IMR-90 (cell line): ENCODE data around the gene SLC22A15.
"Not testable (repeated sequence)": the region's sequence is repeated elsewhere in the genome, so short reads cannot be mapped to it uniquely, and the experiment has no call there.

ENCODE experiments used
- BHLHE40 ChIP-seq: fragments of 150-350 bp; IDR thresholded peaks from 2 replicates; pipeline ENCODE4 v1.6.1; 2016; ENCODE audit warnings: mild to moderate bottlenecking, low read depth, low read length
- CEBPB ChIP-seq: IDR thresholded peaks from 2 replicates; pipeline ENCODE4 v1.6.1; 2012; ENCODE audit warnings: low read depth, low read length, improper control_type of control experiment
- CTCF ChIP-seq: conservative IDR thresholded peaks from 2 replicates; pipeline ENCODE4 v1.5.1; 2012; ENCODE audit warnings: mild to moderate bottlenecking, low read depth, low read length, improper control_type of control experiment
- FOS ChIP-seq: fragments of 150-350 bp; IDR thresholded peaks from 2 replicates; pipeline ENCODE4 v1.6.1; 2016; ENCODE audit warnings: low read depth, low read length
- MAFK ChIP-seq: IDR thresholded peaks from 2 replicates; pipeline ENCODE4 v1.6.1; 2012; ENCODE audit warnings: low read depth, low read length, improper control_type of control experiment
- MAZ ChIP-seq: IDR thresholded peaks from 2 replicates; pipeline ENCODE4 v1.6.1; 2012; ENCODE audit warnings: low read depth, mild to moderate bottlenecking, low read length, improper control_type of control experiment, moderate library complexity, borderline replicate concordance
- NFE2L2 ChIP-seq: fragments of 150-350 bp; IDR thresholded peaks from 2 replicates; pipeline ENCODE4 v1.6.1; 2016; ENCODE audit warnings: low read depth, mild to moderate bottlenecking, low read length
- POLR2A ChIP-seq: IDR thresholded peaks from 2 replicates; pipeline ENCODE4 v1.6.1; 2012; ENCODE audit warnings: mild to moderate bottlenecking, low read depth, low read length
- RFX5 ChIP-seq: IDR thresholded peaks from 2 replicates; pipeline ENCODE4 v1.8.0; 2012; ENCODE audit warnings: low read depth, mild to moderate bottlenecking, low read length, moderate library complexity
- SMC3 ChIP-seq: fragments of 150-350 bp; IDR thresholded peaks from 2 replicates; pipeline ENCODE4 v1.6.1; 2016; ENCODE audit warnings: low read depth, mild to moderate bottlenecking, antibody characterized with exemption, low read length, moderate library complexity

GRCh38 chr1:116051896-116052295, 75.6 kb downstream of the SLC22A15 start:
- not testable (repeated sequence) for TF ChIP-seq POLR2A, CTCF, SMC3, CEBPB, MAFK, BHLHE40, NFE2L2, RFX5, MAZ, FOS
